Osteocyte (in vitro differentiated cells): ENCODE results near the gene PLXND1. TPM values are rescaled to one million over a fixed set of nuclear protein-coding genes. Genes with fewer than 3 reads are reported as not detected.

Experiments used
- DNase-seq: peaks from one replicate; pipeline ENCODE4 v3.0.0; 2021; ENCODE audit warnings: mixed read lengths; ENCODE audit not compliant: unreplicated experiment; ENCODE audit errors: extremely low spot score
- H3K27ac Mint-ChIP-seq: one replicate; pipeline ENCODE4 v1.8.0; 2021; ENCODE audit warnings: mild to moderate bottlenecking, mixed read lengths; ENCODE audit not compliant: unreplicated experiment
- H3K27me3 Mint-ChIP-seq: one replicate; pipeline ENCODE4 v1.8.0; 2021; ENCODE audit warnings: mixed read lengths; ENCODE audit not compliant: unreplicated experiment
- H3K36me3 Mint-ChIP-seq: one replicate; pipeline ENCODE4 v1.8.0; 2021; ENCODE audit warnings: mixed read lengths; ENCODE audit not compliant: unreplicated experiment
- H3K4me1 Mint-ChIP-seq: one replicate; pipeline ENCODE4 v1.8.0; 2021; ENCODE audit warnings: mixed read lengths; ENCODE audit not compliant: unreplicated experiment
- H3K4me3 Mint-ChIP-seq: one replicate; pipeline ENCODE4 v1.8.0; 2021; ENCODE audit warnings: mild to moderate bottlenecking, moderate library complexity, mixed read lengths; ENCODE audit not compliant: unreplicated experiment
- H3K9me3 Mint-ChIP-seq: one replicate; pipeline ENCODE4 v1.8.0; 2021; ENCODE audit warnings: mixed read lengths; ENCODE audit not compliant: unreplicated experiment
- total RNA-seq: library from RNA; stranded (reverse); gene quantifications from 2 replicates; pipeline ENCODE4 v1.2.1, GENCODE V29; 2021
- TF ChIP-seq, protein P1 (sequence below): fragments of 200-600 bp; sonication (generic); IDR thresholded peaks from 2 replicates; pipeline ENCODE4 v1.5.0; 2021; ENCODE audit warnings: antibody characterized with exemption, mild to moderate bottlenecking, moderate library complexity

PLXND1 gene
- total RNA-seq, 1 donor from 2014 or later = 358 TPM

DNA sequence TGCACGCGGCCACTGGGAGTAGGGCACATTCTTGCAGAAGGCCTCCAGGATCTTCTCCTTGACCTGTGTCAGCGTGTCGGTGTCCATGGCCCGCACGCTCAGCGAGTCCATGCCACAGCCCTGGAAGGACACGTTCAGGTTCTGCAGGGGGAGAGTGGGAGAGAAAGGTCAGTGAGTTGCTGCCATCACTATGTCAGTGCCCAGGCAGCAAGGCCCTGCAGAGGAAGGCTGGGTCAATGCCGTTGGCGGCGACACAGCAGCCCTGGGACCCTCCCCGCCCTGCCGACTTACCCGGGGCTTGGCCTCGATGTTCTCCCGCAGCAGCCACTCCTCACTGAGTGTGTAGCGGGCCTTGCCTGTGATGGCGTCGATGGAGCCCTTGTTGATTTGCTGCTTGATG lies 43.7 kb downstream of the PLXND1 start:
- DNase-seq = no peak
- Mint-ChIP-seq H3K27me3 (no peaks in the 10 kb centered on the region), H3K4me1 (peaks cover 61% of the 10 kb centered on the region), H3K4me3 (no peak overlapping the region), H3K36me3 (peaks cover 38% of the 10 kb centered on the region), H3K27ac (peak overlapping the region; percentile 34), H3K9me3 (no peaks in the 10 kb centered on the region)
- TF ChIP-seq, protein P1, sequence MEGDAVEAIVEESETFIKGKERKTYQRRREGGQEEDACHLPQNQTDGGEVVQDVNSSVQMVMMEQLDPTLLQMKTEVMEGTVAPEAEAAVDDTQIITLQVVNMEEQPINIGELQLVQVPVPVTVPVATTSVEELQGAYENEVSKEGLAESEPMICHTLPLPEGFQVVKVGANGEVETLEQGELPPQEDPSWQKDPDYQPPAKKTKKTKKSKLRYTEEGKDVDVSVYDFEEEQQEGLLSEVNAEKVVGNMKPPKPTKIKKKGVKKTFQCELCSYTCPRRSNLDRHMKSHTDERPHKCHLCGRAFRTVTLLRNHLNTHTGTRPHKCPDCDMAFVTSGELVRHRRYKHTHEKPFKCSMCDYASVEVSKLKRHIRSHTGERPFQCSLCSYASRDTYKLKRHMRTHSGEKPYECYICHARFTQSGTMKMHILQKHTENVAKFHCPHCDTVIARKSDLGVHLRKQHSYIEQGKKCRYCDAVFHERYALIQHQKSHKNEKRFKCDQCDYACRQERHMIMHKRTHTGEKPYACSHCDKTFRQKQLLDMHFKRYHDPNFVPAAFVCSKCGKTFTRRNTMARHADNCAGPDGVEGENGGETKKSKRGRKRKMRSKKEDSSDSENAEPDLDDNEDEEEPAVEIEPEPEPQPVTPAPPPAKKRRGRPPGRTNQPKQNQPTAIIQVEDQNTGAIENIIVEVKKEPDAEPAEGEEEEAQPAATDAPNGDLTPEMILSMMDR = no peak

DNA sequence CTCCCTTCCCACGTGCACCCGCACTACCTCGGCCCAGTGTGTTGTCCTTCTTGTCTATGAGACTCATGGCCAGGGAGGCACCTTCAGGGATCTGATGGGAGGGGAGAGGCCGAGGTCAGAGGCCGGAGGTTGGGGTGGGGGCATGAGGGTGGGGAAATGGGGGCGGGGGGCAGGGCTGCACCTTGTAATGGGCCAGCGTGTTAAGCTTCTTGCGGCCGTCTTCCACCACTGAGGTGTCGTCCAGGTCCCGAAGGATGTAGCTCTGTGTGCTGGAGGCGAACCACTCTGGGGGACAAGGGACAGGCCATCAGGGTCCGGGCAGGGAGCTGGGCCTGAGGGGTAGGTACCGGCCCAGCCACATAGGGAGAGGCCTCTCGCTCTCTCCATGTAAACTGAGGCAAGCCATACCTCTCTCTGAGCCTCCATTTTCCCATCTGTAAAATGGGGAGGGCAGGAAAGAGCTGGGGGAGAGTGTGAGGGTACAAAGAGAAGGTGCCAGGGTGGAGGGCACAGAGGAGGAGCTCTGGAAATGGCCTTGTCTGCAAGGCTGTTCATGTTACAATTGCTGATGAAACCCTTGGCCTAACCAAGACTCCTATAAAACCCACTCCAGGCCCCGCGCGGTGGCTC lies 44.7 kb downstream of the PLXND1 start:
- Mint-ChIP-seq H3K27ac (peak overlapping the region; percentile 96), H3K9me3 (no peaks in the 10 kb centered on the region), H3K4me1 (peaks cover 69% of the 10 kb centered on the region), H3K4me3 (no peak overlapping the region), H3K27me3 (no peaks in the 10 kb centered on the region), H3K36me3 (peaks cover 43% of the 10 kb centered on the region)
- DNase-seq = no peak
- TF ChIP-seq, protein P1 = no peak

DNA sequence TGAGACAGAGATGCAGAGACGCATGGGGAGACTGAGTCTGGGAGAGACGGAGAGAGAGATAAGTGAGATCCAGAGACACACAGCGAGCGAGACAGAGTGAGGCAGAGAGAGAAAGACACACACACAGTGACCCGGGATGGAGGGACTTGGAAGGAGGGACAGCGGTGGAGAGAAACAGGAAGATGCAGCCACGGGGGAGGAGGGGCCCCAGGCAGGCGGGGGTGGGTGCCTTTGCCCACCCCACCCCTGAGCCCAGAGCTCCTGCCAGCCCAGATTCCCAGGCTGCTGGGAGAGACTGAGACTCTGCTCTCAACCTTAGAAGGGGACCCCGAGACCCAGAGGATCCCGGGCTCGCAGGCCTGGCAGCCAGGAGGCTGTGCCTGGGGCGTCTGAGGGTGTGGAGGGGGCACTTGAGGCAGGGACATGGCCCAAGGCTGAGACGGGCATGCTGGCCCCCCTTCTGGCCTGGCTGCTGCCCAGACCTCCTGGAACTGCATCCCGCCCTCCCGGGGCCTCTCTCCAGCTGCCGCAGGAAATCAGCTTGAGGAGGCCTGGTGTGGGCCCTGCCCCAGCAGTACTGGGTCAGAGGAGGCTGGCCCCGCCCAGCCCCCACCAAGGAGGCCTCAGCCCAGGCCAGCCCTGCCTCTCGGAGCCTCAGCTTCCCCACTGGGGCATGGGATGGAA lies 45.4 kb downstream of the PLXND1 start:
- Mint-ChIP-seq H3K4me3 (peak overlapping the region; percentile 64), H3K27me3 (no peaks in the 10 kb centered on the region), H3K36me3 (peaks cover 40% of the 10 kb centered on the region), H3K27ac (peak overlapping the region; percentile 96), H3K4me1 (peaks cover 67% of the 10 kb centered on the region), H3K9me3 (no peaks in the 10 kb centered on the region)
- DNase-seq = peak; percentile 93
- TF ChIP-seq, protein P1 = no peak

DNA sequence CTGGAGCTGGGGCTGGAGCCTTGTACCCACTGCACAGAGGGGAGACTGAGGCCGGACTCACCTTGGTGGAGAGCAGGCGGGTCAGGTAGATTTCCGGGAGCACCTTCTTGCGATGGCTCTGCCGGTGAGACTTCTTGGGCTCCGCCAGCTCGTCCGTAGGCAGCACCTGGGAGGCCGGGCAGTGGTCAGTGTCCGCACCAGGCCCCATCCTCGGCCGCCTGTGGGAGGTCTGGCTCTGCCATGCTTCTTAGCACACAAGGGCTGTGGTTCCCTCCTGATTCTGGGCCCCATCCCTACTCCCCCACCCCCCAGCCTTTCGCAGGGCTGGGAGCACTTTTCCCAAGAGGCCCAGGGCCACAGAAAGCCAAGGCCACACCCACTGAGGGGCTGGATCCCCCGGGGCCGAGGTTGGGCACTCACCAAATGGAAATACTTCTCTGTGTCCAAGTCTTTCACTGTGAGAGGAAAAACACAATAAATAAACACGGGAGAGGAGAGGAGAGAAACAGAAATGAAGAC lies 46.1 kb downstream of the PLXND1 start:
- DNase-seq = peak; percentile 89
- TF ChIP-seq, protein P1 = no peak
- peak overlapping the region; percentile 96 for H3K27ac Mint-ChIP-seq
- peaks cover 71% of the 10 kb centered on the region for H3K4me1 Mint-ChIP-seq
- H3K36me3 Mint-ChIP-seq = peaks cover 36% of the 10 kb centered on the region
- no peaks in the 10 kb centered on the region for H3K9me3 Mint-ChIP-seq
- H3K4me3 Mint-ChIP-seq = peak overlapping the region; percentile 64
- no peaks in the 10 kb centered on the region for H3K27me3 Mint-ChIP-seq

DNA sequence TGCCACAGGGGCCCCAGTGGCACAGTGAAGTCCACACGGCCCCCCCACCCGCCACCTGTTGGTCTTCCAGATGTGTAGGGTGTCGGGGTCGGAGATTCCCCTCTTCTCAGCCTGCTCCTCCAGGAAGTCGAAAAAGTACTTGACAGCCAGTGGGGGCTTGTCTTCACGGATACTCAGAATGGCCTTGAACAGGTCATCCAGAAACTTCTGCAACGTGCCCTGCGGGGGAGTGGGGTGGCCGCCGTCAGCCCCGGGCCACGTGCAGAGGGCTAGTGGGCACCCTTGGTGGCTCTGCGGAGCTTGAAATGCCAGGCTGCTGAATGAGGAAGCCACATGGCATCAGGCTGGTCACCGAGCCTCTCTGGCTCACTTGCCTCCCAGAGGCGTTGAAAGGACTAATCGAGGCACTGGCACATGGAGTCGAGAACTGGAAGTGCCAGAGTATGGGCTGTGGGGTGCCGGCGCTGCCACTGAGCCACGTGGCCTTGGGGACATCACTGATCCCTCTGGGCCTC lies 46.9 kb downstream of the PLXND1 start:
- TF ChIP-seq, protein P1 = no peak
- Mint-ChIP-seq H3K27ac (peak overlapping the region; percentile 96), H3K4me1 (peaks cover 75% of the 10 kb centered on the region), H3K36me3 (peaks cover 34% of the 10 kb centered on the region), H3K27me3 (no peaks in the 10 kb centered on the region), H3K4me3 (no peak overlapping the region), H3K9me3 (no peaks in the 10 kb centered on the region)
- DNase-seq = no peak
